A549 (cell line): Measurements from ENCODE around the gene AFF1. TPM values are rescaled to one million over a fixed set of nuclear protein-coding genes. Genes with fewer than 3 reads are reported as not detected.

Experiments
- ATAC-seq, 2 experiments: fragments of 200-7000 bp in 1 of 2; fragments of >200 bp in 1 of 2; cut with Nextera tagmentation in 1 of 2; cut with Tn5 transposase in 1 of 2; 3 replicates each; pipeline versions ENCODE4 v1.8.0 to v1.9.1; 2018 to 2020; ENCODE audit warnings: mild to moderate bottlenecking in 1 of 2, moderate library complexity in 1 of 2
- CTCF ChIA-PET: fragments of 300-600 bp; sonication (Branson Sonifier 250); formaldehyde crosslinking; extraction: SDS; loops from one replicate; lab custom pipeline; 2021; ENCODE audit warnings: antibody characterized with exemption, inconsistent platforms; lab: Yijun Ruan, JAX
- POLR2A ChIA-PET: fragments of 350-600 bp; formaldehyde crosslinking; extraction: SDS; loops from one replicate; lab custom pipeline; 2021; ENCODE audit warnings: antibody characterized with exemption, inconsistent platforms; lab: Yijun Ruan, JAX
- DNase-seq, 2 experiments: peaks; one replicate each; pipeline versions ENCODE4 v3.0.0 to v3.0.0-alpha.2; 2011 to 2016; ENCODE audit warnings: low read depth in 1 of 2, low spot score in 1 of 2
- FAIRE-seq: peaks from 2 replicates; lab custom pipeline; 2011; peaks lifted over from hg19 to GRCh38; lab: Jason Lieb, UNC
- H3K27ac ChIP-seq, 2 experiments: fragments of >200 bp; sonication (Bioruptor Twin); formaldehyde crosslinking; 3 replicates each; pipeline ENCODE4 v1.5.1; 2016 to 2017
- H3K4me1 ChIP-seq: fragments of >200 bp; sonication (Bioruptor Twin); formaldehyde crosslinking; 3 replicates; pipeline ENCODE4 v1.6.1; 2016
- H3K4me2 ChIP-seq: fragments of >200 bp; sonication (Bioruptor Twin); formaldehyde crosslinking; 3 replicates; pipeline ENCODE4 v1.6.1; 2016
- H3K4me3 ChIP-seq: fragments of >200 bp; sonication (Bioruptor Twin); formaldehyde crosslinking; 3 replicates; pipeline ENCODE4 v1.5.1; 2016
- H3K9me3 ChIP-seq: fragments of >200 bp; sonication (Bioruptor Twin); formaldehyde crosslinking; 3 replicates; pipeline ENCODE4 v1.6.1; 2016
- BHLHE40 ChIP-seq: IDR thresholded peaks from 2 replicates; pipeline ENCODE4 v1.6.1; 2012; ENCODE audit warnings: low read depth, low read length, inconsistent platforms
- CBX8 ChIP-seq: fragments of 200-600 bp; sonication (generic); IDR thresholded peaks from 2 replicates; pipeline ENCODE4 v1.6.1; 2016
- CEBPB ChIP-seq, 2 experiments: fragments of >200 bp in 1 of 2; sonication (Bioruptor Twin) in 1 of 2; formaldehyde crosslinking in 1 of 2; IDR thresholded peaks; 2 replicates each; pipeline ENCODE4 v1.6.1; 2012 to 2016
- CHD2 ChIP-seq: fragments of 150-350 bp; IDR thresholded peaks from 2 replicates; pipeline ENCODE4 v1.6.1; 2014; ENCODE audit warnings: low read length; ENCODE audit not compliant: partially characterized antibody
- E2F6 ChIP-seq: IDR thresholded peaks from 2 replicates; pipeline ENCODE4 v1.6.1; 2012; ENCODE audit warnings: low read depth, borderline replicate concordance
- ELK1 ChIP-seq: fragments of 150-350 bp; IDR thresholded peaks from 2 replicates; pipeline ENCODE4 v1.6.1; 2014; ENCODE audit warnings: low read depth, mild to moderate bottlenecking, low read length
- EP300 ChIP-seq, 2 experiments: fragments of >200 bp; sonication (Bioruptor Twin); formaldehyde crosslinking; IDR thresholded peaks; 2 replicates in 1 of 2; 3 replicates in 1 of 2; pipeline ENCODE4 v1.6.1; 2016 to 2017
- FOSB ChIP-seq: fragments of 250-450 bp; sonication (Bioruptor Pico); IDR thresholded peaks from 2 replicates; pipeline ENCODE4 v1.5.0; 2020; ENCODE audit warnings: mild to moderate bottlenecking, moderate library complexity
- FOXS1 ChIP-seq: fragments of 250-450 bp; sonication (Bioruptor Pico); IDR thresholded peaks from 2 replicates; pipeline ENCODE4 v1.5.0; 2020; ENCODE audit warnings: mild to moderate bottlenecking, moderate library complexity
- GATA3 ChIP-seq: IDR thresholded peaks from 2 replicates; pipeline ENCODE4 v1.6.1; 2012; ENCODE audit warnings: borderline replicate concordance
- HEYL ChIP-seq: fragments of 250-450 bp; sonication (Bioruptor Pico); IDR thresholded peaks from 2 replicates; pipeline ENCODE4 v1.8.0; 2021; ENCODE audit warnings: mild to moderate bottlenecking, moderate library complexity
- HOXB13 ChIP-seq: fragments of 250-450 bp; sonication (Bioruptor Pico); IDR thresholded peaks from 2 replicates; pipeline ENCODE4 v1.5.0; 2020; ENCODE audit warnings: low read depth, mild to moderate bottlenecking, moderate library complexity
- HOXB5 ChIP-seq: fragments of 250-450 bp; sonication (Bioruptor Pico); IDR thresholded peaks from 2 replicates; pipeline ENCODE4 v1.5.0; 2020; ENCODE audit warnings: mild to moderate bottlenecking, moderate library complexity
- JUNB ChIP-seq: fragments of >200 bp; sonication (Bioruptor Twin); formaldehyde crosslinking; IDR thresholded peaks from 2 replicates; pipeline ENCODE4 v1.6.1; 2016
- MAZ ChIP-seq: fragments of 150-350 bp; IDR thresholded peaks from 2 replicates; pipeline ENCODE4 v1.6.1; 2014; ENCODE audit warnings: antibody characterized with exemption, low read depth, low read length, borderline replicate concordance
- MYC ChIP-seq: IDR thresholded peaks from 2 replicates; pipeline ENCODE4 v1.6.1; 2012; ENCODE audit warnings: mild to moderate bottlenecking, inconsistent platforms, low read length, improper control_type of control experiment, borderline replicate concordance
- NFE2L2 ChIP-seq: fragments of 150-350 bp; conservative IDR thresholded peaks from 2 replicates; pipeline ENCODE4 v1.6.1; 2014; ENCODE audit warnings: low read length
- NPAS2 ChIP-seq: fragments of 250-450 bp; sonication (Bioruptor Pico); IDR thresholded peaks from 2 replicates; pipeline ENCODE4 v1.8.0; 2022; ENCODE audit warnings: mild to moderate bottlenecking, moderate library complexity, borderline replicate concordance
- PHF8 ChIP-seq: fragments of 200-600 bp; sonication (generic); IDR thresholded peaks from 2 replicates; pipeline ENCODE4 v1.6.1; 2016; ENCODE audit warnings: low read depth, mild to moderate bottlenecking, antibody characterized with exemption, moderate library complexity, borderline replicate concordance
- POLR2A ChIP-seq: IDR thresholded peaks from 2 replicates; pipeline ENCODE4 v1.6.1; 2012; ENCODE audit warnings: mild to moderate bottlenecking, low read length
- RARB ChIP-seq: fragments of 250-450 bp; sonication (Bioruptor Pico); IDR thresholded peaks from 2 replicates; pipeline ENCODE4 v1.8.0; 2021; ENCODE audit warnings: mild to moderate bottlenecking, moderate library complexity
- RCOR1 ChIP-seq: fragments of 150-350 bp; IDR thresholded peaks from 2 replicates; pipeline ENCODE4 v1.6.1; 2014; ENCODE audit warnings: antibody characterized with exemption, low read length, low read depth
- SREBF2 ChIP-seq: fragments of 450-650 bp; IDR thresholded peaks from 2 replicates; pipeline ENCODE4 v1.6.1; 2014; ENCODE audit warnings: mild to moderate bottlenecking, moderate library complexity
- TFCP2L1 ChIP-seq: fragments of 250-450 bp; sonication (Bioruptor Pico); IDR thresholded peaks from 2 replicates; pipeline ENCODE4 v1.5.0; 2021; ENCODE audit warnings: mild to moderate bottlenecking
- USF2 ChIP-seq: fragments of 450-650 bp; IDR thresholded peaks from 2 replicates; pipeline ENCODE4 v1.6.1; 2014; ENCODE audit warnings: antibody characterized with exemption
- ZFP36 ChIP-seq: fragments of 450-650 bp; IDR thresholded peaks from 2 replicates; pipeline ENCODE4 v1.6.1; 2014; ENCODE audit warnings: borderline replicate concordance; ENCODE audit not compliant: partially characterized antibody
- ZNF302 ChIP-seq: fragments of 250-450 bp; sonication (Bioruptor Pico); IDR thresholded peaks from 2 replicates; pipeline ENCODE4 v1.9.0; 2021; ENCODE audit warnings: inconsistent platforms, mild to moderate bottlenecking, moderate library complexity
- ZSCAN20 ChIP-seq: fragments of 250-450 bp; sonication (Bioruptor Pico); IDR thresholded peaks from 2 replicates; pipeline ENCODE4 v1.8.0; 2022; ENCODE audit warnings: mild to moderate bottlenecking, moderate library complexity
- WGBS: methylation state at CpG from one replicate; pipeline ENCODE4 v1.1.6; 2017; ENCODE audit errors: missing lambda C conversion rate; 5-methylcytosine and 5-hydroxymethylcytosine counted together
- polyA plus RNA-seq, 4 experiments: library from polyadenylated mRNA; depleted of rRNA in 3 of 4; stranded (reverse); fragments of >200 nt; fragmentation: RNase III in 1 of 4; extraction: RNeasy Plus Mini Kit Qiagen cat#74134 plus additional on column Dnase treatment in 1 of 4; gene quantifications; 2 replicates in 3 of 4; 3 replicates in 1 of 4; pipeline ENCODE4 v1.2.3, GENCODE V29; 2011 to 2017
- TF ChIP-seq, protein P1 (sequence below): IDR thresholded peaks from 2 replicates; pipeline ENCODE4 v1.6.1; 2012
- TF ChIP-seq, protein P2 (sequence below): IDR thresholded peaks from 2 replicates; pipeline ENCODE4 v1.6.1; 2012
- TF ChIP-seq, protein P3 (sequence below): fragments of 200-600 bp; sonication (generic); IDR thresholded peaks from 2 replicates; pipeline ENCODE4 v1.6.1; 2016; ENCODE audit warnings: antibody characterized with exemption, mild to moderate bottlenecking, moderate library complexity
- TF ChIP-seq, protein P4 (sequence below): fragments of 250-450 bp; sonication (Bioruptor Pico); IDR thresholded peaks from 2 replicates; pipeline ENCODE4 v1.5.0; 2020; ENCODE audit warnings: low read depth, mild to moderate bottlenecking, moderate library complexity

Gene AFF1
- polyA plus RNA-seq, 2 of the 4 experiments (the other 2 are of a cell fraction): 13.7 to 15.4 TPM

GRCh38 chr4:86935853-86936733, 1.3 kb downstream of the AFF1 start:
- WGBS: under 1% methylated on average over 33 of the region's 36 CpGs
- no peaks in the 10 kb centered on the region for H3K9me3 ChIP-seq
- DNase-seq (peak; percentile 74 to 82), FAIRE-seq (no peak), ATAC-seq (peak; percentile 83 to 87)
- peak overlapping the region; percentile 78 for H3K4me3 ChIP-seq
- CTCF ChIA-PET: interaction anchor here (0.8 to 3.4 kb wide), 5 partner anchors 13 to 299 kb away, joined by 3 to 18 read pairs (median 14); no protein-coding TSS in a partner anchor
- POLR2A ChIA-PET: interaction anchor here (0.6 to 3.7 kb wide), 13 partner anchors 8 to 161 kb away, joined by 3 to 62 read pairs (median 5); no protein-coding TSS in a partner anchor
- H3K27ac ChIP-seq: peak overlapping the region; percentile 89 to 98
- H3K4me1 ChIP-seq: peaks cover 46% of the 10 kb centered on the region
- peak overlapping the region; percentile 89 for H3K4me2 ChIP-seq
- TF ChIP-seq CHD2 (no peak), ZNF302 (CRISPR knock-in tag) (no peak), HOXB13 (CRISPR knock-in tag) (no peak), NFE2L2 (no peak), HOXB5 (CRISPR knock-in tag) (no peak), E2F6 (peak; percentile 48; the same call in 1 of the 2 replicates), ELK1 (no peak), CBX8 (no peak), JUNB (no peak), GATA3 (peak; percentile 38; the same call in 1 of the 2 replicates), HEYL (CRISPR knock-in tag) (no peak; the same call in 1 of the 2 replicates), ZFP36 (no peak), POLR2A (peak; percentile 11; the same call in 1 of the 2 replicates), SREBF2 (no peak), FOXS1 (no peak), BHLHE40 (no peak), RCOR1 (no peak), CEBPB (IDR thresholded peaks at IDR 0.05) (no peak), ZSCAN20 (no peak), RARB (CRISPR knock-in tag) (no peak), TFCP2L1 (CRISPR knock-in tag) (no peak), FOSB (CRISPR knock-in tag) (no peak), USF2 (no peak), MYC (peak; percentile 56; the same call in 1 of the 2 replicates), MAZ (no peak), PHF8 (no peak; the same call in 1 of the 2 replicates), EP300 (IDR thresholded peaks at IDR 0.05) (no peak), NPAS2 (no peak)
- TF ChIP-seq, protein P1, sequence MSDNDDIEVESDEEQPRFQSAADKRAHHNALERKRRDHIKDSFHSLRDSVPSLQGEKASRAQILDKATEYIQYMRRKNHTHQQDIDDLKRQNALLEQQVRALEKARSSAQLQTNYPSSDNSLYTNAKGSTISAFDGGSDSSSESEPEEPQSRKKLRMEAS: peak; percentile 75
- TF ChIP-seq, protein P2, sequence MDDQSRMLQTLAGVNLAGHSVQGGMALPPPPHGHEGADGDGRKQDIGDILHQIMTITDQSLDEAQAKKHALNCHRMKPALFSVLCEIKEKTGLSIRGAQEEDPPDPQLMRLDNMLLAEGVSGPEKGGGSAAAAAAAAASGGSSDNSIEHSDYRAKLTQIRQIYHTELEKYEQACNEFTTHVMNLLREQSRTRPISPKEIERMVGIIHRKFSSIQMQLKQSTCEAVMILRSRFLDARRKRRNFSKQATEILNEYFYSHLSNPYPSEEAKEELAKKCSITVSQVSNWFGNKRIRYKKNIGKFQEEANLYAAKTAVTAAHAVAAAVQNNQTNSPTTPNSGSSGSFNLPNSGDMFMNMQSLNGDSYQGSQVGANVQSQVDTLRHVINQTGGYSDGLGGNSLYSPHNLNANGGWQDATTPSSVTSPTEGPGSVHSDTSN: no peak
- TF ChIP-seq, protein P3, sequence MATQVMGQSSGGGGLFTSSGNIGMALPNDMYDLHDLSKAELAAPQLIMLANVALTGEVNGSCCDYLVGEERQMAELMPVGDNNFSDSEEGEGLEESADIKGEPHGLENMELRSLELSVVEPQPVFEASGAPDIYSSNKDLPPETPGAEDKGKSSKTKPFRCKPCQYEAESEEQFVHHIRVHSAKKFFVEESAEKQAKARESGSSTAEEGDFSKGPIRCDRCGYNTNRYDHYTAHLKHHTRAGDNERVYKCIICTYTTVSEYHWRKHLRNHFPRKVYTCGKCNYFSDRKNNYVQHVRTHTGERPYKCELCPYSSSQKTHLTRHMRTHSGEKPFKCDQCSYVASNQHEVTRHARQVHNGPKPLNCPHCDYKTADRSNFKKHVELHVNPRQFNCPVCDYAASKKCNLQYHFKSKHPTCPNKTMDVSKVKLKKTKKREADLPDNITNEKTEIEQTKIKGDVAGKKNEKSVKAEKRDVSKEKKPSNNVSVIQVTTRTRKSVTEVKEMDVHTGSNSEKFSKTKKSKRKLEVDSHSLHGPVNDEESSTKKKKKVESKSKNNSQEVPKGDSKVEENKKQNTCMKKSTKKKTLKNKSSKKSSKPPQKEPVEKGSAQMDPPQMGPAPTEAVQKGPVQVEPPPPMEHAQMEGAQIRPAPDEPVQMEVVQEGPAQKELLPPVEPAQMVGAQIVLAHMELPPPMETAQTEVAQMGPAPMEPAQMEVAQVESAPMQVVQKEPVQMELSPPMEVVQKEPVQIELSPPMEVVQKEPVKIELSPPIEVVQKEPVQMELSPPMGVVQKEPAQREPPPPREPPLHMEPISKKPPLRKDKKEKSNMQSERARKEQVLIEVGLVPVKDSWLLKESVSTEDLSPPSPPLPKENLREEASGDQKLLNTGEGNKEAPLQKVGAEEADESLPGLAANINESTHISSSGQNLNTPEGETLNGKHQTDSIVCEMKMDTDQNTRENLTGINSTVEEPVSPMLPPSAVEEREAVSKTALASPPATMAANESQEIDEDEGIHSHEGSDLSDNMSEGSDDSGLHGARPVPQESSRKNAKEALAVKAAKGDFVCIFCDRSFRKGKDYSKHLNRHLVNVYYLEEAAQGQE: no peak
- TF ChIP-seq, protein P4, sequence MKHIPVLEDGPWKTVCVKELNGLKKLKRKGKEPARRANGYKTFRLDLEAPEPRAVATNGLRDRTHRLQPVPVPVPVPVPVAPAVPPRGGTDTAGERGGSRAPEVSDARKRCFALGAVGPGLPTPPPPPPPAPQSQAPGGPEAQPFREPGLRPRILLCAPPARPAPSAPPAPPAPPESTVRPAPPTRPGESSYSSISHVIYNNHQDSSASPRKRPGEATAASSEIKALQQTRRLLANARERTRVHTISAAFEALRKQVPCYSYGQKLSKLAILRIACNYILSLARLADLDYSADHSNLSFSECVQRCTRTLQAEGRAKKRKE (CRISPR knock-in tag): no peak
